SK-N-MC (cell line): Measurements from ENCODE around the gene CES5A.

Experiments
- EZH2 ChIP-seq: fragments of 200-600 bp; sonication (generic); IDR thresholded peaks from one replicate; pipeline ENCODE4 v1.6.1; 2017; ENCODE audit warnings: antibody characterized with exemption
- POLR2AphosphoS5 ChIP-seq: IDR thresholded peaks from 2 replicates; pipeline ENCODE4 v1.6.1; 2012; ENCODE audit warnings: mild to moderate bottlenecking, low read depth, low read length, borderline replicate concordance

DNA sequence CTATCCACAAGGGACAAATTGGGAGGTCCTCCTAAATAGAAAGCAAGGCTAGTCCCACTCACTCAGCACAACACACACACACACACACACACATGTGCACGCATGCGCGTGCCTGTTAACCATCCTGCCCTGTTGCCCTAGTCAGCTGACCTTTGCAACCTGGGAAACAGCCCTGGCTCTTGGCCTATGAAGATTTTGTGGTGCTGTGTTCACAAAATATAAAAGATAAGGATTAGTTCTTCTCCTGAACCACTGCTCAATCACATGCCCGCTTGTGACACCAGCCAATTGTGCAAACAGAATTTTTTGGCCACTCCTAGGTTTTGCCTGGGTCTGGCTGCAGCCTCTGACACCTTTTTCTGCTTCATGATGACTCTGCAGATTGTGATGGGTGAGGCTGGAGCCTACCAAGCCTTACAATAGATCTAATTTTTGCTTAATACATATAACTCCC lies 39.0 kb downstream of the CES5A start:
- TF ChIP-seq POLR2AphosphoS5 (no peak), EZH2 (no peak)
